GM12891 (cell line): ENCODE measurements around the gene LRIT1.

Experiments
- POLR2A ChIP-seq: IDR thresholded peaks from 2 replicates; pipeline ENCODE4 v1.6.1; 2011; ENCODE audit warnings: low read depth, low read length, control low read depth
- POLR2AphosphoS5 ChIP-seq: IDR thresholded peaks from 2 replicates; pipeline ENCODE4 v1.6.1; 2011; ENCODE audit warnings: low read depth, low read length, control low read depth
- TAF1 ChIP-seq: IDR thresholded peaks from 2 replicates; pipeline ENCODE4 v1.6.1; 2011; ENCODE audit warnings: low read depth, low read length, control low read depth

DNA sequence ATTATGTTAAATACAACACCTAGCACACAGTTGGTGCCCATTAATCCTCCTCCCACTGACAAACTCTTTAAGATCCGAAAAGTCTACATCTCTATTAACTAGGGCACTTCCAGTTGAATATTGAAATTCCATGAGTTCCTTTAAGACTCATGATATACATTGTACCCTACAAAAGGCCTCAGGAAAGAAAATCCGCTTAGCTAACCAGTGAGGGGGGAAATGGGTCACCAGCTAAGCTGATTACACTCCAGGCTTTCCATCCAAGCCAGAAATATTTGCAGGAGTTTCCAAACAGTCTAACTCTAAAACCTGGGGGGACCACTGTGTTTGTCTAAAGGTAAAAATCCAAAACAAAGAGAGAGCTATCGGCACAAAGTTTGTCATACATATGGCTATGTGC is 14.7 kb downstream of the LRIT1 start:
- TF ChIP-seq POLR2A = no peak
- TF ChIP-seq TAF1 = no peak
- no peak for TF ChIP-seq POLR2AphosphoS5
